Calu3 (cell line): ENCODE results near the gene PDGFB. TPM values are rescaled to one million over a fixed set of nuclear protein-coding genes. Genes with fewer than 3 reads are reported as not detected.

Experiments
- BruUV-seq: library from RNA; stranded (reverse); fragments of 400-500 nt; replicated peaks from 2 replicates; lab custom pipeline; 2021; lab: Mats Ljungman, UMichigan
- CTCF ChIA-PET: fragments of 300-600 bp; sonication (Branson Sonifier 250); formaldehyde crosslinking; loops from one replicate; lab custom pipeline; 2022; ENCODE audit warnings: antibody characterized with exemption; lab: Charles Lee
- DNase-seq: peaks from one replicate; pipeline ENCODE4 v3.0.0; 2022
- H3K27ac Mint-ChIP-seq: one replicate; pipeline ENCODE4 v1.8.0; 2022; ENCODE audit warnings: mixed read lengths; ENCODE audit not compliant: unreplicated experiment
- H3K27me3 Mint-ChIP-seq: one replicate; pipeline ENCODE4 v1.8.0; 2022; ENCODE audit warnings: mixed read lengths; ENCODE audit not compliant: unreplicated experiment
- H3K36me3 Mint-ChIP-seq: one replicate; pipeline ENCODE4 v1.8.0; 2022; ENCODE audit warnings: mild to moderate bottlenecking, moderate library complexity, mixed read lengths; ENCODE audit not compliant: insufficient read depth, unreplicated experiment
- H3K4me1 Mint-ChIP-seq: one replicate; pipeline ENCODE4 v1.8.0; 2022; ENCODE audit warnings: mild to moderate bottlenecking, low read depth, mixed read lengths; ENCODE audit not compliant: unreplicated experiment
- H3K4me3 Mint-ChIP-seq: one replicate; pipeline ENCODE4 v1.8.0; 2022; ENCODE audit warnings: mild to moderate bottlenecking, low read depth, moderate library complexity, mixed read lengths; ENCODE audit not compliant: unreplicated experiment
- H3K9me3 Mint-ChIP-seq: one replicate; pipeline ENCODE4 v1.8.0; 2022; ENCODE audit warnings: low read depth, mixed read lengths; ENCODE audit not compliant: unreplicated experiment
- CTCF ChIP-seq: fragments of 200-600 bp; IDR thresholded peaks from one replicate; pipeline ENCODE4 v1.8.0; 2022; ENCODE audit warnings: antibody characterized with exemption; ENCODE audit not compliant: unreplicated experiment
- intact Hi-C: fragments of 100-400 bp; cut with micrococcal nuclease; formaldehyde crosslinking; loops from one replicate; pipeline ENCODE4 v1.10.0; 2022; ENCODE audit not compliant: unreplicated experiment
- total RNA-seq: library from RNA; stranded (reverse); gene quantifications from 2 replicates; pipeline ENCODE4 v1.2.3, GENCODE V29; 2022

The PDGFB gene
- total RNA-seq, 1 experiment from 2014 or later: 25.9 TPM

GRCh38 chr22:39276440-39277141 is 31.8 kb upstream of the PDGFB start:
- no peak for DNase-seq
- H3K4me1 Mint-ChIP-seq: no peaks in the 10 kb centered on the region
- H3K9me3 Mint-ChIP-seq: no peaks in the 10 kb centered on the region
- no peaks in the 10 kb centered on the region for H3K36me3 Mint-ChIP-seq
- H3K4me3 Mint-ChIP-seq: no peak overlapping the region
- TF ChIP-seq CTCF: no peak
- no TSS peak for BruUV-seq
- no peaks in the 10 kb centered on the region for H3K27me3 Mint-ChIP-seq
- intact Hi-C loops: no loop called here
- H3K27ac Mint-ChIP-seq: no peak overlapping the region
- CTCF ChIA-PET: interaction anchor here (1.5 kb wide), 1 partner anchor 23 kb away, joined by 9 read pairs; no protein-coding TSS in a partner anchor

- intact Hi-C loops: no loop called here
- Mint-ChIP-seq H3K9me3 (no peaks in the 10 kb centered on the region), H3K27me3 (no peaks in the 10 kb centered on the region), H3K4me3 (no peak overlapping the region), H3K36me3 (no peaks in the 10 kb centered on the region), H3K4me1 (no peaks in the 10 kb centered on the region), H3K27ac (no peak overlapping the region)
- TF ChIP-seq CTCF: no peak
- CTCF ChIA-PET: no interaction called here
- no peak for DNase-seq
- no TSS peak for BruUV-seq
Observed at GRCh38 chr22:39275814-39276439, 31.1 kb upstream of the PDGFB start.

GRCh38 chr22:39273950-39274887 is 29.4 kb upstream of the PDGFB start:
- Mint-ChIP-seq H3K27me3 (no peaks in the 10 kb centered on the region), H3K4me1 (no peaks in the 10 kb centered on the region), H3K4me3 (no peak overlapping the region), H3K27ac (no peak overlapping the region), H3K36me3 (no peaks in the 10 kb centered on the region), H3K9me3 (no peaks in the 10 kb centered on the region)
- no TSS peak for BruUV-seq
- DNase-seq: no peak
- CTCF ChIA-PET: no interaction called here
- intact Hi-C loops: no loop called here
- TF ChIP-seq CTCF: no peak

GRCh38 chr22:39270792-39271191 is 26.0 kb upstream of the PDGFB start:
- Mint-ChIP-seq H3K36me3 (no peaks in the 10 kb centered on the region), H3K27ac (no peak overlapping the region), H3K27me3 (no peaks in the 10 kb centered on the region), H3K9me3 (no peaks in the 10 kb centered on the region), H3K4me3 (no peak overlapping the region), H3K4me1 (no peaks in the 10 kb centered on the region)
- CTCF ChIA-PET: no interaction called here
- intact Hi-C loops: no loop called here
- TF ChIP-seq CTCF: no peak
- no peak for DNase-seq
- BruUV-seq: no TSS peak
